DND-41 (cell line): ENCODE results near the gene KCNJ15.
A peak's percentile ranks its signal among the peaks of the same experiment; 100 is the strongest.
"Not testable (repeated sequence)": the region's sequence is repeated elsewhere in the genome, so short reads cannot be mapped to it uniquely, and the experiment has no call there.

ENCODE experiments used
- ATAC-seq: fragments of 200-7000 bp; cut with Tn5 transposase; 3 replicates; pipeline ENCODE4 v1.9.1; 2021; ENCODE audit warnings: low read depth; ENCODE audit not compliant: insufficient read depth
- DNase-seq: peaks from one replicate; pipeline ENCODE4 v3.0.0-alpha.2; 2020
- H2AFZ ChIP-seq: 2 replicates; pipeline ENCODE4 v1.6.0; 2012; ENCODE audit warnings: low read depth, low read length
- H3K27ac ChIP-seq: 2 replicates; pipeline ENCODE4 v1.5.1; 2012; ENCODE audit warnings: low read length, inconsistent platforms
- H3K27me3 ChIP-seq: fragments of 200-600 bp; sonication (generic); 2 replicates; pipeline ENCODE4 v1.6.0; 2012; ENCODE audit warnings: low read length, mild to moderate bottlenecking, inconsistent platforms; ENCODE audit not compliant: insufficient read depth, poor library complexity
- H3K36me3 ChIP-seq: 2 replicates; pipeline ENCODE4 v1.5.1; 2012; ENCODE audit warnings: low read length, inconsistent platforms; ENCODE audit not compliant: insufficient read depth
- H3K4me1 ChIP-seq: 2 replicates; pipeline ENCODE4 v1.5.1; 2012; ENCODE audit warnings: mild to moderate bottlenecking, low read length; ENCODE audit not compliant: insufficient read depth
- H3K4me2 ChIP-seq: 2 replicates; pipeline ENCODE4 v1.6.0; 2012; ENCODE audit warnings: mild to moderate bottlenecking, moderate library complexity, low read length, inconsistent platforms; ENCODE audit not compliant: insufficient read depth
- H3K4me3 ChIP-seq, 2 experiments: fragments of 200-600 bp in 1 of 2; shearing (Covaris generic) in 1 of 2; 2 replicates each; pipeline ENCODE4 v1.5.1; 2012 to 2016; ENCODE audit warnings: inconsistent platforms in 2 of 2, low read length in 2 of 2, mild to moderate bottlenecking in 2 of 2, low read depth in 1 of 2, moderate library complexity in 1 of 2
- H3K79me2 ChIP-seq: 2 replicates; pipeline ENCODE4 v1.6.0; 2012; ENCODE audit warnings: low read length, inconsistent platforms; ENCODE audit not compliant: insufficient read depth
- H3K9ac ChIP-seq: 2 replicates; pipeline ENCODE4 v1.6.0; 2012; ENCODE audit warnings: low read depth, mild to moderate bottlenecking, inconsistent platforms, low read length, moderate library complexity
- H3K9me3 ChIP-seq: 2 replicates; pipeline ENCODE4 v1.5.1; 2012; ENCODE audit warnings: low read length, moderate library complexity, mild to moderate bottlenecking, inconsistent platforms; ENCODE audit not compliant: insufficient read depth, severe bottlenecking
- H4K20me1 ChIP-seq: 2 replicates; pipeline ENCODE4 v1.6.0; 2012; ENCODE audit warnings: low read length; ENCODE audit not compliant: insufficient read depth
- CTCF ChIP-seq: IDR thresholded peaks from 2 replicates; pipeline ENCODE4 v1.5.1; 2012; ENCODE audit warnings: borderline replicate concordance, low read length, moderate library complexity, mild to moderate bottlenecking; ENCODE audit not compliant: poor library complexity, severe bottlenecking; ENCODE audit errors: extremely low read depth
- EZH2 ChIP-seq: IDR thresholded peaks from 3 replicates; pipeline ENCODE4 v1.6.1; 2012; ENCODE audit warnings: borderline replicate concordance, low read depth, mild to moderate bottlenecking, moderate library complexity, low read length, inconsistent platforms; ENCODE audit not compliant: severe bottlenecking

The KCNJ15 gene

GRCh38 chr21:38229260-38229877 lies 27.4 kb upstream of the KCNJ15 start:
- Histone ChIP-seq H3K9me3 (peaks cover 53% of the 10 kb centered on the region), H3K27me3 (no peaks in the 10 kb centered on the region), H3K4me3 (no peak overlapping the region), H3K4me1 (no peaks in the 10 kb centered on the region), H4K20me1 (no peaks in the 10 kb centered on the region), H3K27ac (no peak overlapping the region), H3K36me3 (no peaks in the 10 kb centered on the region), H3K9ac (no peak overlapping the region), H3K4me2 (no peak overlapping the region), H2AFZ (no peak overlapping the region), H3K79me2 (no peaks in the 10 kb centered on the region)
- TF ChIP-seq EZH2 = no peak
- DNase-seq (peak; percentile 5), ATAC-seq (no peak)

- H3K27ac ChIP-seq = no peak overlapping the region
- ATAC-seq (no peak), DNase-seq (no peak)
- H3K79me2 ChIP-seq = no peaks in the 10 kb centered on the region
- H3K9me3 ChIP-seq = peaks cover 15% of the 10 kb centered on the region
- H3K9ac ChIP-seq = no peak overlapping the region
- H2AFZ ChIP-seq = no peak overlapping the region
- H4K20me1 ChIP-seq = no peaks in the 10 kb centered on the region
- TF ChIP-seq EZH2 = no peak
- no peak for TF ChIP-seq CTCF
- H3K4me1 ChIP-seq = no peaks in the 10 kb centered on the region
- H3K36me3 ChIP-seq = no peaks in the 10 kb centered on the region
- H3K27me3 ChIP-seq = no peaks in the 10 kb centered on the region
- no peak overlapping the region for H3K4me2 ChIP-seq
- no peak overlapping the region for H3K4me3 ChIP-seq
Measured at GRCh38 chr21:38234395-38235142, 22.2 kb upstream of the KCNJ15 start.

- not testable (repeated sequence) for H3K4me1 ChIP-seq, DNase-seq, H2AFZ ChIP-seq, H3K27me3 ChIP-seq, ATAC-seq, H3K4me3 ChIP-seq, H4K20me1 ChIP-seq, H3K36me3 ChIP-seq, H3K79me2 ChIP-seq, H3K9me3 ChIP-seq, H3K9ac ChIP-seq, H3K4me2 ChIP-seq, H3K27ac ChIP-seq
Measured at GRCh38 chr21:38235251-38235650, 21.5 kb upstream of the KCNJ15 start.

GRCh38 chr21:38236232-38236631 lies 20.6 kb upstream of the KCNJ15 start:
- Histone ChIP-seq H3K27me3 (peaks cover 1% of the 10 kb centered on the region), H3K9ac (no peak overlapping the region), H3K36me3 (no peaks in the 10 kb centered on the region), H3K4me1 (no peaks in the 10 kb centered on the region), H3K4me3 (no peak overlapping the region), H3K4me2 (no peak overlapping the region), H4K20me1 (no peaks in the 10 kb centered on the region), H3K9me3 (peaks cover 1% of the 10 kb centered on the region), H3K79me2 (no peaks in the 10 kb centered on the region), H2AFZ (no peak overlapping the region), H3K27ac (no peak overlapping the region)
- ATAC-seq (no peak), DNase-seq (no peak)
- TF ChIP-seq CTCF = no peak
- no peak for TF ChIP-seq EZH2
